Hepatocyte (in vitro differentiated cells): Measurements from ENCODE around the gene LCN15. TPM values are rescaled to one million over a fixed set of nuclear protein-coding genes. Genes with fewer than 3 reads are reported as not detected.

ENCODE experiments used
- DNase-seq: peaks from one replicate; pipeline ENCODE4 v3.0.0-alpha.2; 2016; ENCODE audit warnings: low spot score
- H2AFZ ChIP-seq: fragments of 200-600 bp; sonication (generic); 2 replicates; pipeline ENCODE4 v1.6.0; 2016; ENCODE audit warnings: antibody characterized with exemption, mild to moderate bottlenecking
- H3K27ac ChIP-seq: fragments of 200-600 bp; sonication (generic); 2 replicates; pipeline ENCODE4 v1.5.1; 2016; ENCODE audit warnings: mild to moderate bottlenecking
- H3K27me3 ChIP-seq: fragments of 200-600 bp; sonication (generic); 2 replicates; pipeline ENCODE4 v1.6.1; 2016
- H3K36me3 ChIP-seq: fragments of 200-600 bp; sonication (generic); replicated peaks from 2 replicates; pipeline ENCODE4 v1.5.1; 2016; ENCODE audit warnings: low read depth; ENCODE audit not compliant: insufficient read depth
- H3K4me1 ChIP-seq: fragments of 200-600 bp; sonication (generic); 2 replicates; pipeline ENCODE4 v1.5.1; 2016; ENCODE audit warnings: mild to moderate bottlenecking, moderate library complexity; ENCODE audit not compliant: insufficient read depth
- H3K4me2 ChIP-seq: fragments of 200-600 bp; sonication (generic); 2 replicates; pipeline ENCODE4 v1.6.0; 2016
- H3K4me3 ChIP-seq: fragments of 200-600 bp; sonication (generic); 2 replicates; pipeline ENCODE4 v1.5.1; 2016; ENCODE audit warnings: mild to moderate bottlenecking
- H3K79me2 ChIP-seq: fragments of 200-600 bp; sonication (generic); 2 replicates; pipeline ENCODE4 v1.6.0; 2017; ENCODE audit warnings: mild to moderate bottlenecking
- H3K9me2 ChIP-seq: fragments of 200-600 bp; sonication (generic); replicated peaks from 2 replicates; pipeline ENCODE4 v1.6.0; 2017; ENCODE audit warnings: mild to moderate bottlenecking; ENCODE audit not compliant: insufficient read depth
- H3K9me3 ChIP-seq: fragments of 200-600 bp; sonication (generic); 2 replicates; pipeline ENCODE4 v1.5.1; 2016; ENCODE audit warnings: low read depth, mild to moderate bottlenecking
- H4K20me1 ChIP-seq: fragments of 200-600 bp; sonication (generic); 2 replicates; pipeline ENCODE4 v1.6.0; 2016; ENCODE audit warnings: mild to moderate bottlenecking; ENCODE audit not compliant: insufficient read depth, poor library complexity, severe bottlenecking
- CTCF ChIP-seq: fragments of 200-600 bp; sonication (generic); IDR thresholded peaks from 2 replicates; pipeline ENCODE4 v1.5.1; 2016; ENCODE audit warnings: antibody characterized with exemption, mild to moderate bottlenecking; ENCODE audit not compliant: poor library complexity
- EZH2 ChIP-seq: fragments of 200-600 bp; sonication (generic); IDR thresholded peaks from 2 replicates; pipeline ENCODE4 v1.6.1; 2016; ENCODE audit warnings: antibody characterized with exemption, mild to moderate bottlenecking, borderline replicate concordance
- EZH2phosphoT487 ChIP-seq: fragments of 200-600 bp; sonication (generic); IDR thresholded peaks from one replicate; pipeline ENCODE4 v1.6.1; 2018; ENCODE audit warnings: antibody characterized with exemption, mild to moderate bottlenecking, low read depth, moderate library complexity; ENCODE audit not compliant: unreplicated experiment, severe bottlenecking
- WGBS: methylation state at CpG from one replicate; pipeline ENCODE4 v1.1.6; 2016; ENCODE audit warnings: low lambda C conversion rate; ENCODE audit errors: missing lambda C conversion rate; 5-methylcytosine and 5-hydroxymethylcytosine counted together
- polyA plus RNA-seq: library from polyadenylated mRNA; unstranded; fragments of >200 nt; fragmentation: Nextera tagmentation; extraction: Ambion mirVana; gene quantifications from 2 replicates; pipeline ENCODE4 v1.2.1, GENCODE V29; 2016
- total RNA-seq: library from RNA; depleted of rRNA; stranded (reverse); fragments of >200 nt; gene quantifications from 2 replicates; pipeline ENCODE4 v1.2.3, GENCODE V29; 2014

Gene LCN15
- total and polyA plus RNA-seq, 2 experiments from 2014 or later: 1.4 to 1.5 TPM

- no peaks in the 10 kb centered on the region for H3K27me3 ChIP-seq
- no peak overlapping the region for H3K4me3 ChIP-seq
- no peaks in the 10 kb centered on the region for H3K79me2 ChIP-seq
- H3K4me2 ChIP-seq: no peak overlapping the region
- peaks cover 7% of the 10 kb centered on the region for H3K4me1 ChIP-seq
- no peaks in the 10 kb centered on the region for H3K36me3 ChIP-seq
- WGBS: 93% methylated on average over 20 of the region's 20 CpGs
- no peak for DNase-seq
- TF ChIP-seq CTCF: no peak
- no peak for TF ChIP-seq EZH2phosphoT487
- TF ChIP-seq EZH2: no peak
- H3K9me2 ChIP-seq: no peaks in the 10 kb centered on the region
- no peak overlapping the region for H3K27ac ChIP-seq
- H4K20me1 ChIP-seq: no peaks in the 10 kb centered on the region
- H3K9me3 ChIP-seq: no peaks in the 10 kb centered on the region
- no peak overlapping the region for H2AFZ ChIP-seq
Observed at GRCh38 chr9:136738960-136739359, 25.4 kb downstream of the LCN15 start.

- no peaks in the 10 kb centered on the region for H3K4me1 ChIP-seq
- no peak overlapping the region for H3K27ac ChIP-seq
- H3K36me3 ChIP-seq: no peaks in the 10 kb centered on the region
- peaks cover 4% of the 10 kb centered on the region for H3K79me2 ChIP-seq
- DNase-seq: no peak
- H3K9me2 ChIP-seq: no peaks in the 10 kb centered on the region
- TF ChIP-seq CTCF (no peak), EZH2phosphoT487 (no peak), EZH2 (no peak)
- no peak overlapping the region for H3K4me2 ChIP-seq
- no peaks in the 10 kb centered on the region for H3K27me3 ChIP-seq
- whole genome bisulfite sequencing: 93% methylated on average over 13 of the region's 21 CpGs
- H3K4me3 ChIP-seq: no peak overlapping the region
- H4K20me1 ChIP-seq: no peaks in the 10 kb centered on the region
- no peaks in the 10 kb centered on the region for H3K9me3 ChIP-seq
- no peak overlapping the region for H2AFZ ChIP-seq
Observed at GRCh38 chr9:136735812-136736480, 28.4 kb downstream of the LCN15 start.

DNA sequence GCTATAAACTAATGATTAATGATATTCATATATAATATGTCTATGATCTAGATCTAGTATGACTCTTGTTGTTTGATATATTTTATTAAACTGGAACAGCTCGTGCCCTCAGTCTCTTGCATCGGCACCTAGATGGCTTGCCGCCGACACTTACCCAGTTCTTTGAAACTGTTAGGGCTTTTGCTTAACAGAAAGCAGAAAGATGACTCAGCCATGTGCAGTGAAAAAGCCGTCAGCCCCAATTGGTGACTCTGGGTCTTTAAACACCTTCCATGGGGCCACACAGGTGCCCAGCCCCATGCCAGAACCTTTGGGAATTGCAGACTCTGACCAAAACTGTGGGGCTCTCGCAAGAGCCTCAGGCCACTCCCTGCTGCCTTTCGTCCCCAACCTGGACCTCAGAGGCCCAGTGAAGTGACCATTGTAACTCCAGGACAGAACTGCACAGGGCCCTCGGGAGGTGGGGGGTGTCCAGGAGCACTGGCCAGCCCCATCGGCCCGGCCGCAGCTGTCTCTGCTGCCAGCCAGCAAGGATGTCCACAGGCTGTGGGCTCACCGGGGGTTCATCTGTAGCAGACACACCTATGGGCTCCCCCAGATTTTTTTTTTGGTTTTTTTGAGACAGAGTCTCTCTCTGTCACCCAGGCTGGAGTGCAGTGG is 29.4 kb downstream of the LCN15 start:
- 87% methylated on average over 12 of the region's 12 CpGs for WGBS
- TF ChIP-seq EZH2phosphoT487: no peak
- no peak for TF ChIP-seq CTCF
- no peak for TF ChIP-seq EZH2
- H3K27ac ChIP-seq: no peak overlapping the region

More for the DNA sequence above, 29.4 kb downstream of the LCN15 start:
- Histone ChIP-seq H3K4me1 (no peaks in the 10 kb centered on the region), H4K20me1 (no peaks in the 10 kb centered on the region), H3K9me2 (no peaks in the 10 kb centered on the region), H2AFZ (no peak overlapping the region), H3K79me2 (peaks cover 14% of the 10 kb centered on the region), H3K4me3 (no peak overlapping the region), H3K9me3 (no peaks in the 10 kb centered on the region), H3K4me2 (no peak overlapping the region), H3K36me3 (no peaks in the 10 kb centered on the region), H3K27me3 (no peaks in the 10 kb centered on the region)
- DNase-seq: no peak
